OCI-LY1 (cell line): ENCODE results near the gene CACNA1D.

Source experiments
- H2AFZ ChIP-seq: fragments of 200-600 bp; sonication (generic), shearing (Covaris generic); 2 replicates; pipeline ENCODE4 v1.6.0; 2014; ENCODE audit warnings: antibody characterized with exemption, mild to moderate bottlenecking, low read length
- H3F3A ChIP-seq: fragments of 200-600 bp; sonication (generic), shearing (Covaris generic); 2 replicates; pipeline ENCODE4 v1.6.0; 2014; ENCODE audit warnings: mild to moderate bottlenecking, antibody characterized with exemption, low read length, moderate library complexity; ENCODE audit not compliant: insufficient read depth
- H3K27ac ChIP-seq: fragments of 200-600 bp; sonication (generic); 2 replicates; pipeline ENCODE4 v1.5.1; 2014; ENCODE audit warnings: low read length, mixed run types, mild to moderate bottlenecking, low read depth; ENCODE audit not compliant: poor library complexity, severe bottlenecking
- H3K27me3 ChIP-seq: fragments of 200-600 bp; sonication (generic); 2 replicates; pipeline ENCODE4 v1.6.0; 2014; ENCODE audit warnings: antibody characterized with exemption, mild to moderate bottlenecking, low read length, moderate library complexity; ENCODE audit not compliant: insufficient read depth
- H3K36me3 ChIP-seq: fragments of 200-600 bp; sonication (generic); 2 replicates; pipeline ENCODE4 v1.6.1; 2014; ENCODE audit warnings: mild to moderate bottlenecking, antibody characterized with exemption, low read length, moderate library complexity, mixed read lengths; ENCODE audit not compliant: insufficient read depth
- H3K4me1 ChIP-seq: fragments of 200-600 bp; sonication (generic); 2 replicates; pipeline ENCODE4 v1.5.1; 2014; ENCODE audit warnings: mild to moderate bottlenecking, low read length, moderate library complexity; ENCODE audit not compliant: insufficient read depth, severe bottlenecking
- H3K4me2 ChIP-seq: fragments of 200-600 bp; sonication (generic), shearing (Covaris generic); 2 replicates; pipeline ENCODE4 v1.6.1; 2014; ENCODE audit warnings: low read length
- H3K4me3 ChIP-seq: fragments of 200-600 bp; sonication (generic); 2 replicates; pipeline ENCODE4 v1.5.1; 2014; ENCODE audit warnings: low read length, low read depth, mild to moderate bottlenecking, mixed read lengths; ENCODE audit not compliant: poor library complexity, severe bottlenecking
- H3K79me2 ChIP-seq: fragments of 200-600 bp; shearing (Covaris generic); 2 replicates; pipeline ENCODE4 v1.6.1; 2016; ENCODE audit warnings: mixed run types, low read length, mixed read lengths; ENCODE audit not compliant: insufficient read depth
- H3K9ac ChIP-seq: fragments of 200-600 bp; sonication (generic), shearing (Covaris generic); 2 replicates; pipeline ENCODE4 v1.6.1; 2014; ENCODE audit warnings: mild to moderate bottlenecking, low read length, mixed read lengths
- H3K9me2 ChIP-seq: fragments of 200-600 bp; sonication (generic), shearing (Covaris generic); 2 replicates; pipeline ENCODE4 v1.6.1; 2014; ENCODE audit warnings: low read depth, mild to moderate bottlenecking, low read length, mixed read lengths
- H3K9me3 ChIP-seq: fragments of 200-600 bp; shearing (Covaris generic); 2 replicates; pipeline ENCODE4 v1.6.1; 2014; ENCODE audit warnings: low read length, mixed read lengths
- H4K20me1 ChIP-seq: fragments of 200-600 bp; sonication (generic), shearing (Covaris generic); 2 replicates; pipeline ENCODE4 v1.6.0; 2016; ENCODE audit warnings: mild to moderate bottlenecking, low read length; ENCODE audit not compliant: insufficient read depth
- EZH2 ChIP-seq: fragments of 200-600 bp; sonication (generic), shearing (Covaris generic); IDR thresholded peaks from 2 replicates; pipeline ENCODE4 v1.8.0; 2017; ENCODE audit warnings: borderline replicate concordance, mixed run types, mild to moderate bottlenecking, antibody characterized with exemption, low read length, moderate library complexity, mixed read lengths
- TF ChIP-seq, protein P1 (sequence below): fragments of 200-600 bp; sonication (generic), shearing (Covaris generic); IDR thresholded peaks from 2 replicates; pipeline ENCODE4 v1.5.1; 2017; ENCODE audit warnings: mild to moderate bottlenecking, antibody characterized with exemption, low read length, moderate library complexity, mixed read lengths

CACNA1D gene

DNA sequence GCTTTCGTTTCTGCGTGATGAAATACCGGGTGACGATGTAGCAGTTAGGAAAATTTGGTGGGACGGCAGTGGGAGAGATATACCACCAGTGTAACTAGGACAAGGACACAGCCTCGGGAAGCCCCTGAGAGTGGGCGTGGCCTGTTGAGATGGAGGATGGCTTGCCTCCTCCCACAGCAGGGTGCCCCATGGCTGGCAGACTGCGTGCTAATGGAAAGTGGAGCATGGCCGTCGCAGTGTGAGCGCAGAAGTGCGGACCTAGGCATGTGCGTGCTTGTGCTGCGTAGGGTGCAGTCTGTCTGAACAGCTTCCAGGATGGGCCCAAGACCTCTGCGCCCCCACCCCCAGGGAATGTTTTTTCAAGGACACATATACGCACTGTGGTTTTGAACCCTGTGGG lies 295.0 kb downstream of the CACNA1D start:
- no peak for TF ChIP-seq EZH2
- TF ChIP-seq, protein P1, sequence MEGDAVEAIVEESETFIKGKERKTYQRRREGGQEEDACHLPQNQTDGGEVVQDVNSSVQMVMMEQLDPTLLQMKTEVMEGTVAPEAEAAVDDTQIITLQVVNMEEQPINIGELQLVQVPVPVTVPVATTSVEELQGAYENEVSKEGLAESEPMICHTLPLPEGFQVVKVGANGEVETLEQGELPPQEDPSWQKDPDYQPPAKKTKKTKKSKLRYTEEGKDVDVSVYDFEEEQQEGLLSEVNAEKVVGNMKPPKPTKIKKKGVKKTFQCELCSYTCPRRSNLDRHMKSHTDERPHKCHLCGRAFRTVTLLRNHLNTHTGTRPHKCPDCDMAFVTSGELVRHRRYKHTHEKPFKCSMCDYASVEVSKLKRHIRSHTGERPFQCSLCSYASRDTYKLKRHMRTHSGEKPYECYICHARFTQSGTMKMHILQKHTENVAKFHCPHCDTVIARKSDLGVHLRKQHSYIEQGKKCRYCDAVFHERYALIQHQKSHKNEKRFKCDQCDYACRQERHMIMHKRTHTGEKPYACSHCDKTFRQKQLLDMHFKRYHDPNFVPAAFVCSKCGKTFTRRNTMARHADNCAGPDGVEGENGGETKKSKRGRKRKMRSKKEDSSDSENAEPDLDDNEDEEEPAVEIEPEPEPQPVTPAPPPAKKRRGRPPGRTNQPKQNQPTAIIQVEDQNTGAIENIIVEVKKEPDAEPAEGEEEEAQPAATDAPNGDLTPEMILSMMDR: no peak
- Histone ChIP-seq H3K36me3 (no peaks in the 10 kb centered on the region), H3F3A (no peaks in the 10 kb centered on the region), H2AFZ (no peak overlapping the region), H3K9me2 (no peaks in the 10 kb centered on the region), H3K4me3 (no peak overlapping the region), H3K27ac (no peak overlapping the region), H3K4me1 (no peaks in the 10 kb centered on the region), H3K27me3 (no peaks in the 10 kb centered on the region), H3K9me3 (no peaks in the 10 kb centered on the region), H3K79me2 (no peaks in the 10 kb centered on the region), H4K20me1 (no peaks in the 10 kb centered on the region), H3K4me2 (no peak overlapping the region), H3K9ac (no peak overlapping the region)

DNA sequence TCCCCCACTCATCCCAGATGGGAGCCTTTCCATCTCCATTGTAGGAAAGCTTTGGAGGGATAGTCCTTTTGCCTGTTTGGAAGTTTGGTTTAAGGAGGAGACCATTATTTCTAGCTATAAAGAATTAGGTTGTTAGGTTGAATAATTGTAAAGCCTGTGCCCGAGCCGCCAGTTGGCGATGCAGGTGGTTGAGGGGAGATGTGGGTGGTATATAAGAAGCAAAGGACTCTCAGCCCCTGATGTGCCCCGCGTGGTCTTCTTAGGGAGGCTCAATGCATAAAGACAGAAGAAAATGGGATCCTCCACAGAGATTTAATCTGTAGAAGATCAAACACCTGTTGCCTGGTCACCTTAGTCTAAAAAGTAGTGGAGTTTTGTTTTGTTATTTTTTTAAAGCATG lies 296.1 kb downstream of the CACNA1D start:
- Histone ChIP-seq H3F3A (no peaks in the 10 kb centered on the region), H3K4me1 (no peaks in the 10 kb centered on the region), H3K4me2 (no peak overlapping the region), H3K36me3 (no peaks in the 10 kb centered on the region), H3K4me3 (no peak overlapping the region), H3K9me3 (no peaks in the 10 kb centered on the region), H3K27me3 (no peaks in the 10 kb centered on the region), H3K79me2 (no peaks in the 10 kb centered on the region), H3K9me2 (no peaks in the 10 kb centered on the region), H3K9ac (no peak overlapping the region), H2AFZ (no peak overlapping the region), H4K20me1 (no peaks in the 10 kb centered on the region), H3K27ac (no peak overlapping the region)
- TF ChIP-seq, protein P1: no peak
- no peak for TF ChIP-seq EZH2

DNA sequence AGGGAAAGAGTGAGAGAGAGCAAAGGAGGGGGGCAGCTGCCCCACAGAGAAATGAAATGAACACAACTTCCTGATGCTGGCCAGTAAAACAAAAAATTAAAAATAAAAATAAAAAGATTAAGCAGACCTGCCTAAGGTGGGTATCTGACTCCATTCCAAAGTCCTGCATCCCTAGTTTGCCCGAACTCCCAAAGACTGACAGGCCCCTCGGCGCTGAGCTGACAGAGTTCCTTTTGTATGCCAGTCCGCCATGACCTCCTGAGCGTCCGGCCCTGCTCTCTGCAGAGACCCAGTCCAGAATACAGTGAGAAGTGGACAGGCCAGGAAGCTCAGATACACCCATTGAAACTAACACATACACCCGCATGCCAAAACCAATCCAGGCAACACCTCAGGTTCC lies 296.9 kb downstream of the CACNA1D start:
- Histone ChIP-seq H3K9ac (no peak overlapping the region), H3K4me2 (no peak overlapping the region), H3K9me3 (no peaks in the 10 kb centered on the region), H3F3A (no peaks in the 10 kb centered on the region), H3K4me1 (no peaks in the 10 kb centered on the region), H3K79me2 (no peaks in the 10 kb centered on the region), H2AFZ (no peak overlapping the region), H4K20me1 (no peaks in the 10 kb centered on the region), H3K36me3 (no peaks in the 10 kb centered on the region), H3K27me3 (no peaks in the 10 kb centered on the region), H3K9me2 (no peaks in the 10 kb centered on the region), H3K4me3 (no peak overlapping the region), H3K27ac (no peak overlapping the region)
- TF ChIP-seq, protein P1: no peak
- TF ChIP-seq EZH2: no peak
